Endodermal cell (in vitro differentiated cells): ENCODE results near the gene BANP. TPM values are rescaled to one million over a fixed set of nuclear protein-coding genes. Genes with fewer than 3 reads are reported as not detected.
"Not testable (repeated sequence)": the region's sequence is repeated elsewhere in the genome, so short reads cannot be mapped to it uniquely, and the experiment has no call there.

Experiments
- DNase-seq: peaks from one replicate; pipeline ENCODE4 v3.0.0-alpha.2; 2017
- H3K27ac ChIP-seq: 2 replicates; pipeline ENCODE4 v1.5.1; 2013; ENCODE audit warnings: mild to moderate bottlenecking, low read depth, low read length, moderate library complexity
- H3K27me3 ChIP-seq: 2 replicates; pipeline ENCODE4 v1.6.1; 2013; ENCODE audit warnings: mild to moderate bottlenecking, low read length, moderate library complexity; ENCODE audit not compliant: insufficient read depth, control insufficient read depth, poor library complexity, severe bottlenecking
- H3K36me3 ChIP-seq: 2 replicates; pipeline ENCODE4 v1.7.0; 2013; ENCODE audit warnings: mild to moderate bottlenecking, low read length, moderate library complexity; ENCODE audit not compliant: control insufficient read depth, insufficient read depth
- H3K4me1 ChIP-seq: one replicate; pipeline ENCODE4 v1.7.0; 2013; ENCODE audit warnings: low read length; ENCODE audit not compliant: control insufficient read depth, insufficient read depth
- H3K4me3 ChIP-seq: 2 replicates; pipeline ENCODE4 v1.5.1; 2013; ENCODE audit warnings: mild to moderate bottlenecking, low read length, moderate library complexity
- H3K9ac ChIP-seq: 2 replicates; pipeline ENCODE4 v1.6.1; 2013; ENCODE audit warnings: mild to moderate bottlenecking, low read length, moderate library complexity; ENCODE audit not compliant: poor library complexity, severe bottlenecking; ENCODE audit errors: extremely low read depth
- H3K9me3 ChIP-seq: 2 replicates; pipeline ENCODE4 v1.6.1; 2013; ENCODE audit warnings: mild to moderate bottlenecking, low read length, moderate library complexity; ENCODE audit not compliant: control insufficient read depth
- H3K27ac Mint-ChIP-seq: 2 replicates; pipeline ENCODE4 v1.8.0; 2020; ENCODE audit warnings: mixed read lengths
- H3K27me3 Mint-ChIP-seq: 2 replicates; pipeline ENCODE4 v1.8.0; 2021; ENCODE audit warnings: mild to moderate bottlenecking, mixed read lengths; ENCODE audit not compliant: insufficient read depth
- H3K36me3 Mint-ChIP-seq: 2 replicates; pipeline ENCODE4 v1.8.0; 2020; ENCODE audit warnings: low read depth, mixed read lengths
- H3K4me1 Mint-ChIP-seq: 2 replicates; pipeline ENCODE4 v1.8.0; 2020; ENCODE audit warnings: mixed read lengths
- H3K4me3 Mint-ChIP-seq: 2 replicates; pipeline ENCODE4 v1.8.0; 2020; ENCODE audit warnings: mild to moderate bottlenecking, moderate library complexity, mixed read lengths
- H3K9me3 Mint-ChIP-seq: 2 replicates; pipeline ENCODE4 v1.8.0; 2020; ENCODE audit warnings: mild to moderate bottlenecking, mixed read lengths
- CTCF ChIP-seq: fragments of 200-600 bp; sonication (generic); conservative IDR thresholded peaks from 2 replicates; pipeline ENCODE4 v1.5.0; 2021; ENCODE audit warnings: antibody characterized with exemption, mild to moderate bottlenecking
- WGBS, 2 experiments: methylation state at CpG; one replicate each; pipeline versions ENCODE4 v1.1.5 to v1.1.7; 2013; ENCODE audit warnings: missing lambda C conversion rate in 2 of 2, mixed read lengths in 1 of 2; ENCODE audit not compliant: insufficient coverage in 1 of 2, insufficient read length in 1 of 2; 5-methylcytosine and 5-hydroxymethylcytosine counted together
- total RNA-seq, 2 donors: library from RNA; stranded (reverse); fragmentation: NEBNext Ultra II Directional in 1 of 2; extraction: Animal tissue kit (Norgen Biotek cat#: 25700) in 1 of 2; gene quantifications; 2 replicates in 1 of 2; 3 replicates in 1 of 2; pipeline ENCODE4 v1.2.1, GENCODE V29; 2021

The BANP gene
- total RNA-seq, 2 donors from 2014 or later, result 39.5 to 45.5 TPM

GRCh38 chr16:88024491-88025085 lies 73.4 kb downstream of the BANP start:
- peak; percentile 83 for DNase-seq
- H3K4me1 ChIP-seq, H3K4me3 Mint-ChIP-seq, H3K4me1 Mint-ChIP-seq, H3K27ac Mint-ChIP-seq, H3K9me3 ChIP-seq, H3K27me3 Mint-ChIP-seq, H3K4me3 ChIP-seq, H3K27ac ChIP-seq, H3K9me3 Mint-ChIP-seq, H3K9ac ChIP-seq, H3K27me3 ChIP-seq, H3K36me3 ChIP-seq: not testable (repeated sequence)
- TF ChIP-seq CTCF, result peak; percentile 77
- WGBS, 2 experiments, result 71 to 79% methylated on average over 15 to 21 of the region's 21 CpGs
- peaks cover 35% of the 10 kb centered on the region for H3K36me3 Mint-ChIP-seq

GRCh38 chr16:88025086-88025492 lies 73.9 kb downstream of the BANP start:
- H3K36me3 ChIP-seq, H3K4me3 ChIP-seq, H3K9ac ChIP-seq, H3K4me1 ChIP-seq, H3K27ac ChIP-seq, H3K4me1 Mint-ChIP-seq, H3K27me3 Mint-ChIP-seq, DNase-seq, H3K27me3 ChIP-seq, H3K9me3 Mint-ChIP-seq, H3K9me3 ChIP-seq, H3K4me3 Mint-ChIP-seq: not testable (repeated sequence)
- peak overlapping the region; percentile 44 for H3K27ac Mint-ChIP-seq
- H3K36me3 Mint-ChIP-seq, result peaks cover 36% of the 10 kb centered on the region
- WGBS, 2 experiments, result 86 to 91% methylated on average over 6 to 10 of the region's 10 CpGs

DNA sequence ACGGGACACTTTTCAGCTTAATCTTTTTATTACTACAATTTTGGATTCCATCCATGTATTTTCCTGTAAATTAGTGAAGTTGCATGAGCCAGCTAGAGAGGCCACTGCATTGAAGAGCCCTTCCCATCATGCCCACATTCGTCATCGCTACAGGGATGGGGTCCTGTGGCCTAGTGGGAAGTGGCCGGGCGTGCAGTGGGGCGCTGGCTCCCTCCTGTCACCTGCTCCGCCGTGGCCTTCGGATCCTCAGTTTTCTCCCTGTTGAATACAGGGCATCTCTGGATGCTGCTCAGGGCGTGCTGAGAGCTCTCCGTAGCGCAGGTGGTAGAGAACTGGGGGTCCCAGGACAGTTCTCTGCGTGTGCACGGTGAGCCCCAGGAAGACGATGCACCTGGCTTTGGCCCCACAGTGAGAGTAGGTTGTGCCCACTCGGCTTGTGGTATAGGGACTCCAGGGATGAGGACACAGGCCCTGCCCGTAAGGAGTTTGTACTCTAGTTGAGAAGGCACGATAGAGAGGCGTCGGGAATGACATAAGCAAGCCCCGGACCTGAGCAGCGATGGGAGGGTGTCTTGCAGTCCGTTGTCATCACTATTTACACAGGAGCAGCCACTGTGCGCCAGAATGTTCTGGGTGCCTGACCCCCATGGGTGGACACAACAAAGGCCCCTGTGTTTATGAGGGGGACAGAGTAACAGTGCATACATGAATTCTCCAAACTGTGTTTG lies 74.8 kb downstream of the BANP start:
- H3K4me1 ChIP-seq, H3K27ac ChIP-seq, H3K4me3 ChIP-seq, DNase-seq, H3K4me3 Mint-ChIP-seq, H3K27ac Mint-ChIP-seq, H3K27me3 ChIP-seq, H3K36me3 ChIP-seq, H3K9me3 Mint-ChIP-seq, H3K4me1 Mint-ChIP-seq, H3K9me3 ChIP-seq, H3K27me3 Mint-ChIP-seq, H3K9ac ChIP-seq: not testable (repeated sequence)
- 94 to 97% methylated on average over 19 to 24 of the region's 24 CpGs for WGBS, 2 experiments
- peaks cover 33% of the 10 kb centered on the region for H3K36me3 Mint-ChIP-seq

- no peaks in the 10 kb centered on the region for H3K27me3 ChIP-seq
- H3K9me3 Mint-ChIP-seq, result no peaks in the 10 kb centered on the region
- H3K4me1 ChIP-seq, result no peaks in the 10 kb centered on the region
- H3K9me3 ChIP-seq, result no peaks in the 10 kb centered on the region
- peak overlapping the region; percentile 57 for H3K27ac Mint-ChIP-seq
- no peak for TF ChIP-seq CTCF
- no peak overlapping the region for H3K9ac ChIP-seq
- H3K4me3 ChIP-seq, result no peak overlapping the region
- 94 to 95% methylated on average over 21 to 51 of the region's 51 CpGs for WGBS, 2 experiments
- no peak overlapping the region for H3K4me3 Mint-ChIP-seq
- H3K27me3 Mint-ChIP-seq, result no peaks in the 10 kb centered on the region
- H3K36me3 Mint-ChIP-seq, result peaks cover 35% of the 10 kb centered on the region
- H3K36me3 ChIP-seq, result no peaks in the 10 kb centered on the region
- no peak for DNase-seq
- H3K27ac ChIP-seq, result peak overlapping the region; percentile 47
- H3K4me1 Mint-ChIP-seq, result peaks cover 5% of the 10 kb centered on the region
Measured at GRCh38 chr16:88026964-88027938, 76.0 kb downstream of the BANP start.

DNA sequence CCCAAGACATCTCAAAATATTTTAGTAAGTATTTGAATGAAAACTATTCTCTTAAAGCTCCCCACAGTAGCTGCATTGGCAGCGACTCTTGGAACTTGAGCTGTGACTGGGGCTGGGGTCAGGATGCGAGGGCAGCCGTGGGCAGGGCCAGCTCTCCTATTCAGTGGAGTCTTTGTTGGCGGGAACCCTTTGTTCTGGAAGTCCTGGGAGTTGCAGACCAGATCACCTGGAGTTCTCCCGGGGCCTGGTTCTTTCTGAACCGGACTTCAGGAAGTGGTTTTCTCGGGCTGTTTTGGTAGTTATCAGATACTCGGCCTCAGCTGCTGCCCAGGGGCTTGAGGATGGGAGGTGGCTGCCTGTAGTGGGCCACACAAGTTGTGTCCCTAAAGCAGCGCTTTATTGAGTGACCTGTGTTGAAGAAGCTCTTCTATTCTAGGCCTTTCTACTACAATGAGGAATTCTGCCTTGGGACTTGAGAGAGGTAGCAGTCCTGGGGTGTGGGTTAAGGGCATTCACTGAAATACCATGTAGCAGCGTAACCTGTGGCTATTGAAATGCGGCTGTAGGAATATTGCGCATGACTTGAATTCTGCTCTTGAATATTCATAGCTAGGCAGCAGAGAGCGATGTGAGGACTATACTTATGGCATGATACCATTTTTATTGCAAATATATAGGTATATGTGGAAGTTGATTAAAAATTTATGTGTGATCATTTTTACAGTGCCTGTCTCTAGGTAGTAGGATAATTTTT lies 77.1 kb downstream of the BANP start:
- not testable (repeated sequence) for H3K9me3 ChIP-seq, H3K4me1 Mint-ChIP-seq, H3K36me3 ChIP-seq, DNase-seq, H3K4me3 ChIP-seq, H3K27me3 ChIP-seq, H3K9me3 Mint-ChIP-seq, H3K4me3 Mint-ChIP-seq, H3K9ac ChIP-seq, H3K4me1 ChIP-seq, H3K27me3 Mint-ChIP-seq
- H3K36me3 Mint-ChIP-seq, result peaks cover 29% of the 10 kb centered on the region
- H3K27ac Mint-ChIP-seq, result peak overlapping the region; percentile 78
- 87 to 88% methylated on average over 5 to 13 of the region's 13 CpGs for WGBS, 2 experiments
- H3K27ac ChIP-seq, result peak overlapping the region; percentile 47
